GM12892 (cell line): ENCODE data around the gene NAPEPLD.
"Not testable (repeated sequence)": the region's sequence is repeated elsewhere in the genome, so short reads cannot be mapped to it uniquely, and the experiment has no call there.

ENCODE experiments used
- DNase-seq: peaks from one replicate; pipeline ENCODE4 v3.0.0; 2011; ENCODE audit not compliant: insufficient read length
- FAIRE-seq: peaks from 2 replicates; lab custom pipeline; 2011; peaks lifted over from hg19 to GRCh38; lab: Jason Lieb, UNC
- POLR2A ChIP-seq: IDR thresholded peaks from 2 replicates; pipeline ENCODE4 v1.6.1; 2011; ENCODE audit warnings: low read depth, low read length, control low read depth
- POLR2AphosphoS5 ChIP-seq: IDR thresholded peaks from 2 replicates; pipeline ENCODE4 v1.6.1; 2011; ENCODE audit warnings: low read depth, low read length, control low read depth
- TAF1 ChIP-seq: IDR thresholded peaks from 2 replicates; pipeline ENCODE4 v1.6.1; 2011; ENCODE audit warnings: low read depth, mild to moderate bottlenecking, control low read depth, low read length, borderline replicate concordance

NAPEPLD gene

GRCh38 chr7:103082497-103082896 is 66.4 kb downstream of the NAPEPLD start:
- FAIRE-seq, result no peak
- DNase-seq, result no peak
- no peak for TF ChIP-seq TAF1

GRCh38 chr7:103080923-103081322 is 68.0 kb downstream of the NAPEPLD start:
- DNase-seq, result no peak
- no peak for FAIRE-seq
- TF ChIP-seq POLR2AphosphoS5, result no peak
- TF ChIP-seq TAF1, result no peak
- no peak for TF ChIP-seq POLR2A

- DNase-seq (no peak), FAIRE-seq (no peak)
- TF ChIP-seq TAF1 (no peak), POLR2AphosphoS5 (no peak), POLR2A (no peak)
These were observed 69.1 kb downstream of the NAPEPLD start for GRCh38 chr7:103079836-103080235.

GRCh38 chr7:103078226-103078625 is 70.7 kb downstream of the NAPEPLD start:
- FAIRE-seq, DNase-seq: not testable (repeated sequence)

- TF ChIP-seq POLR2A, result no peak
- no peak for TF ChIP-seq TAF1
- no peak for TF ChIP-seq POLR2AphosphoS5
- no peak for FAIRE-seq
- DNase-seq, result no peak
These were observed 71.6 kb downstream of the NAPEPLD start for GRCh38 chr7:103077318-103077717.

GRCh38 chr7:103076764-103077163 is 72.1 kb downstream of the NAPEPLD start:
- no peak for FAIRE-seq
- DNase-seq, result no peak
- no peak for TF ChIP-seq POLR2AphosphoS5
- no peak for TF ChIP-seq POLR2A
- TF ChIP-seq TAF1, result no peak

- TF ChIP-seq POLR2AphosphoS5 (0 out of 2 replicates have a peak, but pooled peaks have one; percentile 5), TAF1 (peak; percentile 16; the same call in 1 of the 2 replicates), POLR2A (no peak)
- FAIRE-seq, result peak; percentile 27
- DNase-seq, result peak; percentile 50
These were observed 73.5 kb downstream of the NAPEPLD start for GRCh38 chr7:103075337-103075918.

GRCh38 chr7:103074519-103075336 is 74.2 kb downstream of the NAPEPLD start, which contains the start of the genes ARMC10 and FBXL13:
Gene ARMC10 (plus strand): TSS chr7:103075140. CDS start chr7:103075273, 133 bp downstream.
Gene FBXL13 (minus strand): TSS chr7:103074796.
- DNase-seq, result peak; percentile 73
- TF ChIP-seq TAF1, result no peak; the same call in 1 of the 2 replicates
- TF ChIP-seq POLR2A, result peak; percentile 82; the same call in 1 of the 2 replicates
- TF ChIP-seq POLR2AphosphoS5, result peak; percentile 78
- FAIRE-seq, result peak; percentile 100

GRCh38 chr7:103073989-103074518 is 74.8 kb downstream of the NAPEPLD start:
- no peak for FAIRE-seq

GRCh38 chr7:103071000-103071399 is 77.9 kb downstream of the NAPEPLD start:
- TF ChIP-seq POLR2A (no peak), TAF1 (no peak), POLR2AphosphoS5 (no peak)
- DNase-seq (no peak), FAIRE-seq (no peak)

More at GRCh38 chr7:103073989-103074518, 74.8 kb downstream of the NAPEPLD start:
- no peak for DNase-seq
- no peak for TF ChIP-seq POLR2A

GRCh38 chr7:103068414-103069403 is 80.2 kb downstream of the NAPEPLD start:
- DNase-seq (no peak), FAIRE-seq (no peak)
- TF ChIP-seq POLR2AphosphoS5 (no peak), POLR2A (no peak), TAF1 (no peak)
